NAMALWA (cell line): ENCODE data around the gene FBN3.
A peak's percentile ranks its signal among the peaks of the same experiment; 100 is the strongest.

Source experiments
- DNase-seq: peaks from one replicate; pipeline ENCODE4 v3.0.0-alpha.2; 2015; ENCODE audit warnings: low spot score

The FBN3 gene

DNA sequence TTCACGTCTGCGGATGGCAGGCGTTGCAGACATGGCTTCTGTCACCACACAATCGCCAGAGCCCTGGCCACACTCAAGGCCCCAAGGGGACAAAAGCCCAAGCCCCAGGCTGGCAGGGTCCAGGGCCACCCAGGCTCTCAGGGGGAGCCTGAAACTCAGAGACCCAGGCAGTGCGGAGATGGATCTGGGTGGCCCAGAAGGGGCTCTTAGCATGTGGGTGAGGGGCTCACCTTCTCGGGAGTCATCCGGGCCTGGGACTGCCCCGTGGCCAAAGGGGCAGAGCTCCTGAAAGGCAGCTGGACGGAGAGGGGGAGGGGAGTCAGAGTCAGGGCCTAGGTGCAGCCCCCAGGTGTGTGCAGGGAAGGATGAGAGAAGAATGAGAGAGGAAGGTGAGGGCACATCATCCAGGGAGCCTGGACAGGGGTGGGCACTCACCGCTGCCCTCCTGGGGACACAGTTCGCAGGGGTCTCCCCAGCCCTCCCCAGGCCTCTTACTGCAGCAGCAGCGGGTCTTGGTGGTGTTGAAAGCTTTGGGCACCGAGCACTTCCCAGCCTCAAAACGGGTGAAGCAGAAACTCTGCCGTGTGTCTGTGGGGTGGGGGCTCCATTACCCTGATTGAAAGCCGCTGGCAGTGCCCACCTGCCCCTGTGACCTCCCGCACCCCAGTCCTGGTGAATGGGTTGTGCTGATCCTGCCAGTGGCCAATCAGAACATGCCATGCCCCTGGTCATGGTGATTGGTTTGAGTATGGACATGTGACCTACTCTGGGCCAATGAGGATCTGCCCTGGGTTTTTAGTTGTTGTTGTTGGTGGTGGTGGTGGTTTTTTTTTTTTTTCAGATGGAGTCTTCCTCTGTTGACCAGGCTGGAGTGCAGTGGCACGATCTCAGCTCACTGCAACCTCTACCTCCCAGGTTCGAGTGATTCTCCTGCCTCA, 59.5 kb downstream of the FBN3 start:
- peak; percentile 75 for DNase-seq

DNA sequence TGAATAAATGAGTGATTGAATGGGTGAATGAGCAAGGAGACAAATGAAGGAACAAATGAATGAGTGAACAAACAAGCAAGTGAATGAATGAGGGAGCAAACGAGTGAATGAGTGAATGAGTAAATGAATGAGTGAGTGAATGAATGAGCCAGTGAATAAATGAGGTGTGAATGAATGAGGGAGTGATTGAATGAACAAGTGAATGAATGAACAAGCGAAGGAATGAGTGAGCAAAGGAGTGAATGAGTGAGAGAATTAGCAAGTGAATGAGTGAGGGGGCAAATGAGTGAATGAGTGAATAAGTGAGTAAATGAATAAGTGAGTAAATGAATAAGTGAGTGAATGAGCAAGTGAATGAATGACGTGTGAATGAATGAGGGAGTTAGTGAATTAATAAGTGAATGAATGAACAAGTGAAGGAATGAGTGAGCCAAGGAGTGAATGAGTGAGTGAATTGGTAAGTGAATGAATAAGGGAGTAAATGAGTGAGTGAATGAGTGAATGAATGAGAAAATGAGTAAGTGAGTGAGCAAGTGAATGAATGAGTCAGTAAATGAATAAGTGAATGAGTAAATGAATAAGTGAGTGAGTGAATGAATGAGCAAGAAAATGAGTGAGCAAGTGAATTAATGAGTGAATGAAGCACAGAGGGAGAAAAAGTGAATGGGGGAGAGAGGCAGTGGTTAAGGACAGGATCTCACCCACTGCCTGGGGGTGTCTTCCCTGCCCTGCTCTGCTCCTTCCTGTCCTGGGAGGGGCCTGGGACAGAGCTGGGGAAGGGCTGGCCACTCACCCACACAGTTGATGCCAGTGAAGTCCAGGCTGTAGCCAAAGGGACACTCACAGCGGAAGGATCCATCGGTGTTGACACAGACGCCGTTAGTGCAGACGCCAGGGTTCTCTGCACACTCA, 60.4 kb downstream of the FBN3 start:
- DNase-seq = no peak

DNA sequence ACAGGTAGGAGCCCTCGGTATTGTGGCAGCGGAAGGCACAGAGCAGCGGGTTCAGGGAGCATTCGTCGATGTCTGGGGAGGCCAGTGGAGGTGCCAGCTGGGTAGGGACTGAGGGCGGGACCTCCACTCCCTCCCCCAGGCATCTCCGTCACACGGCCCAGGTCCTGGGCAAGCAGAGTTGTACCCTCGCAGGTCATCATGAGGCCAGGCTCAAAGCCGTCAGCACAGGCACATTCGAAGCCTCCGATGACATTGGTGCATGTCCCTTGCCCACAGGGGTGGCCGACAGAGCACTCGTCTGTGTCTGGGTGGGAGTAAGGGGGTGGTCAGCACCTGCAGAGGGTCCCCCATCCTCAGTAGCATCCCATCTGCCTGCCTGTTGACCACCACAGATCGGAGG, 61.5 kb downstream of the FBN3 start:
- no peak for DNase-seq

DNA sequence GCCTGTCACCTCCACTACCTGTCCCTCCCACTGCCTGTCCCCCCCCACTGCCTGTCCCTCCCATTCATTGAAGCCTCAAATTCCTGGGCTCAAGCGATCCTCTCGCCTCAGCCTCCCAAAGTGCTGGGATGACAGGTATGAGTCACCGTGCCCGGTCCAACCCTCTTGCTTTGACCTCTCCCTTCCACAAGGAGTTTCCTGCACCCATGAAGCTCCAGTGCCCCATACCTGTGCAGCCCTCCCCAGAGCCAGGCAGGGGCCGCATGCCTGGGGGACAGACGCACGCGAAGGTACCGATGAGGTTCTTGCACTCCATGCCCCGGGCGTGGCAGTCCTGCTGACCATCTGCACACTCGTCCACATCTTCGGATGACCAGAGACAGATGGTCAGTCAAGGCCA, 62.5 kb downstream of the FBN3 start:
- DNase-seq = no peak

DNA sequence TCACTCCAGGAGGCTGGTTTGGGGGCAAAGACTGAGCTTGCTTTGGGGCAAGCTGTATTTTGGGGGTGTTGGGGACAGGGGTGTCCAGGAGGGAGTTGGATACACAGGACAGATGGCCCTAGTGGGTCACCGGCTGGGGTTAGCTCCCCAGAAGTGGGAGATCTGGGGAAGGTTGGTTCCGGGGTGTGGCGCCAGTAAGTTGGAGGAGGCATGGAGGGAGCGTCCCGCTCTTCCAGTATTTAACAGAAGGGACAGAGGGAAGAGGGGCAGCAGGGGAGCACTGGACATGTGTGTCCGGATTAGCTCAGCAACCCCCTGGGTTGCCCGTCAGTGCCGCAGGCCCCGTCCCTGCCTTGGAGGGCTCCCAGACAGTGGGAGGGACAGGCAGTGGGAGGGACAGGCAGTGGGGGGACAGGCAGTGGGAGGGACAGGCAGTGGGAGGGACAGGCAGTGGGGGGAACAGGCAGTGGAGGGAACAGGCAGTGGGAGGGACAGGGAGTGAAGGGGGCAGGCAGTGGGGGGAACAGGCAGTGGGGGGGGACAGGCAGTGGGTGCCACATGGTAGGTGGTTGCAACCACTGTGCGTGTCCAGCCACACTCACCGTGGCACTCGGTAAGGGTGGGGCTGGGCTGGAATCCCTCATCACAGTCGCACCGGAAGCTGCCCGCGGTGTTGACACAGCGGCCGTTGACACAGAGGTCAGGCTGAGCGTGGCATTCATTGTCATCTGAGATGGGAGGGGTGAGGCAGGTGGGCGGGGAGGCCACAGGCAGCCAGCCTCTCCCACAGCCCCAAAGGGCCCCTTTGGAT, 63.6 kb downstream of the FBN3 start:
- no peak for DNase-seq

DNA sequence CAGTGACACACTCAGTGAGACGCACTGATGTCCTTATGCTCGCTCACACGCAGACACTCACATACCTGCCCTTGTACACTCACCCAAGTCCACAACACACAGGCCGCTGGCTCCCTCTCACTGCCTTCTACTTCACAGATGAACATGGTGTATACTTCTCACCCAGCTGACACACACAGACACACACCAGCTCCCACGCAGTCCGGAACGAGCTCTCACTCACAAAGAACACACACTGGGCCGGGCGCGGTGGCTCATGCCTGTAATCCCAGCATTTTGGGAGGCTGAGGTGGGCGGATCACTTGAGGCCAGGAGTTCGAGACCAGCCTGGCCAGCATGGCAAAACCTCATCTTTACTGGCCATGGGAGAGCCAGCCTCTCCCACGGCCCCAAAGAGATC, 65.2 kb downstream of the FBN3 start:
- no peak for DNase-seq

DNA sequence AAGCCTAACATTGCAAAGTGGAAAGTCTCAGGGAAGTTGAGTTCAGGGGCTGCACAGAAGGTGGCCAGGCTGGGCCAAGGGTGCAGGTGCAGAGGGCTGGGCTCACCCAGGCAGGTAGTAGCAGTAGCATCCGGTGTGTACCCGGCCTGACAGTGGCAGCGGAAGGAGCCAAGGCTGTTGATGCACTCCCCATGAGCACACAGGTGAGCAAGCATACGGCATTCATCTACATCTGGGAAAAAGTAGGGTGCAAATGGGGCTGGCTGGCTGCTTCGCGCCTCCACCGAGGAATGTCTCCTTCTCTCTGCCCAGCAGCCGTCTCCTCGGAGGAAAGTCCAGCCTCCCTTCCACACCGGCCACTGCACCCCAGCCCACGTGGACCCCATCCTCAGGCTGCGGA, 66.3 kb downstream of the FBN3 start:
- DNase-seq = no peak

GRCh38 chr19:8081569-8082550, 67.5 kb downstream of the FBN3 start:
- DNase-seq = peak; percentile 26

DNA sequence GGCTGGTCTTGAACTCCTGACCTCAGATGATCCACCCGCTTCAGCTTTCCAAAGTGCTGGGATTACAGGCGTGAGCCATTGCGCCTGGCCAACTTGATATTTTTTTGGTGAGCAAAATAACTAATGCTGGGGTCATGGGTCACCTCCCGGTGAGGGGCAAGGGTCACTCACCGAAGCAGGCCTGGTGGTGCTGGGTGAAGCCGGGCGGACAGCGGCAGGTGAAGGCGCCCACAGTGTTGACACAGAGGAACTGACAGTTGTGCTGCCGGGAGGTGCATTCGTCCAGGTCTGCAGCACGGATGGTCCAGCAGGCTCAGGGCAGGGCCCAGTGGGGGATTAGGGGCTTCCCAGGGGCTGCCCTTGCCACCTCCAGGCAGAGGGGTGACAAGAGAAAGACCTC, 68.6 kb downstream of the FBN3 start:
- no peak for DNase-seq

DNA sequence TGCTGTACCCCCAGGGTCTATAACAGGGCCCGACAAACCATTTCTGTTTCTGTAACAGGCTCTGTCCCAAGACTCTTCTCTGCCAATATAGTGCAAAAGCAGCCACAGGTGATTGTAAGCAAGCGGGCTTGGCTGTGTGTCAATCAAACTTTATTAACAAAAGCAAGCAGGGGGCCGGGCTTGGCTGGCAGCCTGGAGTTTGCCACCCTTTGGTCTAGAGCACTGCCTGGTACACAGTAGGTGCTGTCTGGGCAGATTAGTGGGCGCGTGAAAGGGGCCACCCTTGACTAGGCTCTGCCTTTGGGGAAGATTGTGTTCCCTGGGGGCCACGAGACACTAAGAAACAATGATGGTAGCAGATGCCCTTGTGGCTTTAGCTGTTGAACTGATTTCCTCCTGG, 69.4 kb downstream of the FBN3 start:
- DNase-seq = no peak

DNA sequence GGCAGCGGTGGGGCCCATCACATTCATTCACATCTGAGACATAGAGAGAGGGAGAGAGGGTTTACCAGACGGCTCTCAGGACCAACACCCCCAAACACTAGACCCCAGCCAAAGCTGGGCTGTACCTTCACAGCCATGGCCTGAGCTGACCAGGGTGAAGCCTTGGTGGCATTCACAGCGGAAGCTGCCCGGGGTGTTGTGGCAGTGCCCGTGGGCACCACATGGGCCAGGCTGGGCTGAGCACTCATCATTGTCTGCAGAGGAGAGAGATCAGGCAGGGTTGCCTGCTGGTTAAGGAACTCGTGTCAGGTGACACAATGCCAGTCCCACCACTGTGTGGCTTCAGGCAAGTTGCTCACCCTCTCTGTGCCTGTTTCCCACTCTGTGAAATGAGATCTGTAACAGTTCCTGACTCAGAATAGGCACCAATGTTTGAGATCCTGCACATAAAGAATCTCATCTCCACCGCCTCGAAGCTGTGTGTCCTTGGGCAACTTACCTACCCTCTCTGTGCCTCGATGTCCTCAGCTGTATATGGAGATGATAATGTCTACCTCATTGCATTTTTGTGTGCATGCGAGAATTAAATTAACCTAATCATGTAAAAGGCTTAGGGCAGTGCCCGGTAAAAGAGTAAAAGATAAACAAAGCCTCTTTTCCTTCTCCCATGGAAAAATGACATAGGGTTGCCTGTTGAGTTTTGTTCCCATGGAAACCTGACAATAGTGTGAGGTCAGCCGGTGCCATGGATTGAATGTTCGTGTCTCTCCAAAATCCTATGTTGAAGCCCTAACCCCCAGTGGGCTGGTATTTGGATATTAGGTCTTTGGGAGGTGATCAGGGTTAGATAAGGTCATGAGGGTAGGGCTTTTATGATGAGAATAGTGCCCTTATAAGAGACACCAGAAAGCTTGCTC, 74.0 kb downstream of the FBN3 start:
- no peak for DNase-seq

DNA sequence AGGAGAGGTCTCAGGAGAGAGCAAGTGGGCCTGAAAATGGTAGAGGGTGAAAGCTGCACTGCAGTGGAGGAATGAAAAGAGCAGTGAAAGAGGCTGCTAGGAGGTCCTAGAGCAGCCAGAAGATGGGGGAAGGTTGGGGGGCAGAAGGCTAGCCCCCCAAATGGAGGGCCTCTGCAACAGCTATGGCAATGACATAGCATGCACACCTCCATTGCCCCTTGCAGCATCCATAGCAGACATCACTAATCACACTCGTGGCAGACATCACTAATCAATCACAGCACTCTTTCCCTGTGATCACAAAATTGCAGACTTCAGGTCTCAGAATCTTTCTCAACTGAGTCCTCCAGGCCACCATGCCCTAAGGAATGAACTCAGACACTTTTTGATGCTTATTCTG, 74.9 kb downstream of the FBN3 start:
- DNase-seq = no peak

DNA sequence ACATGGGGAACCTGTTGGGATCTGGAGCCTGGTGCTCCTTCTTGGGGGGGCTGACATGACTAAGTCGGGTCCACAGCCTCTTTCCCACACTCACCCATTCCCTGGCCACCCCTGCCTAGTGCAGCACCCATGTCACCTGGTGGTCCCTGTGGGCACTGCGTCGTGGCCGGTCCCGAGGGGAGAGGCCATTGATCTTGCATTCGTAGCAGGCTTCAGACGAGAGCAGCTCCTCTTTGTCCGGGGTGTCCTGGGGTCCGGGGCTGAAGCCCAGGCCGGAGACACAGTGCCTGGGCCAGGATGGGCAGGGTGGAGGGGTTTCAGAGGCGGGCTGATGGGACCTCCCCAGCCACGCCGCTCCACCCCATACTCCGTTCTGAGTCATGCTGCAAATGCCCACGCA, 77.5 kb downstream of the FBN3 start:
- DNase-seq = no peak

GRCh38 chr19:8069096-8069973, 80.1 kb downstream of the FBN3 start:
- DNase-seq = peak; percentile 60

DNA sequence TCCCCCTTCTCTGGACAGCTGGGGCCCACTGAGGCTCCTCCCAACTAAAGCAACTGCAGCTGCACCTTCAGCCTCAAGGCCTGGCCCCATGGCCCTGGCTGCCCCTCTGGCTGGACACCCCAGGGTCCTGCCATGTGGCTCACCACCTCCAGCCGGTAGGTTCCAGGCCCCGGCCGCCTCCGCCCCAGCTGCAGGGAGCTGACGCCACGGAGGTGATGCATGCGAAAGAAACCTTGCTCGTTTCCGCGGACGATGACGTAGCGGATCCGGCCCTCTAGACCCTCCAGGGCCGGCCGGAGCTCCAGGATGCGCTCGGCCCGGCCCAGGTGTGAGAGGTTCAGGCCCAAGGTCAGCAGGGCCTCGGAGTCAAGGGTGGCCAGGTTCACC, 83.5 kb downstream of the FBN3 start:
- DNase-seq = no peak

- no peak for DNase-seq
Measured at GRCh38 chr19:8064911-8065874, 84.2 kb downstream of the FBN3 start.

GRCh38 chr19:8057545-8058270, 91.7 kb downstream of the FBN3 start:
- DNase-seq = no peak
